ENCODE data around the gene PHLPP1.

- TF ChIP-seq, protein P1, sequence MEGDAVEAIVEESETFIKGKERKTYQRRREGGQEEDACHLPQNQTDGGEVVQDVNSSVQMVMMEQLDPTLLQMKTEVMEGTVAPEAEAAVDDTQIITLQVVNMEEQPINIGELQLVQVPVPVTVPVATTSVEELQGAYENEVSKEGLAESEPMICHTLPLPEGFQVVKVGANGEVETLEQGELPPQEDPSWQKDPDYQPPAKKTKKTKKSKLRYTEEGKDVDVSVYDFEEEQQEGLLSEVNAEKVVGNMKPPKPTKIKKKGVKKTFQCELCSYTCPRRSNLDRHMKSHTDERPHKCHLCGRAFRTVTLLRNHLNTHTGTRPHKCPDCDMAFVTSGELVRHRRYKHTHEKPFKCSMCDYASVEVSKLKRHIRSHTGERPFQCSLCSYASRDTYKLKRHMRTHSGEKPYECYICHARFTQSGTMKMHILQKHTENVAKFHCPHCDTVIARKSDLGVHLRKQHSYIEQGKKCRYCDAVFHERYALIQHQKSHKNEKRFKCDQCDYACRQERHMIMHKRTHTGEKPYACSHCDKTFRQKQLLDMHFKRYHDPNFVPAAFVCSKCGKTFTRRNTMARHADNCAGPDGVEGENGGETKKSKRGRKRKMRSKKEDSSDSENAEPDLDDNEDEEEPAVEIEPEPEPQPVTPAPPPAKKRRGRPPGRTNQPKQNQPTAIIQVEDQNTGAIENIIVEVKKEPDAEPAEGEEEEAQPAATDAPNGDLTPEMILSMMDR (IDR thresholded peaks at IDR 0.05) = no peak
- TF ChIP-seq POLR2A (IDR thresholded peaks at IDR 0.05) = no peak
These were observed 220.7 kb downstream of the PHLPP1 start for GRCh38 chr18:62935994-62936393.

All from suprapubic skin (tissue), 3 donors.